Right lobe of liver (tissue), 4 donors: ENCODE measurements around the gene OXCT1.

ENCODE experiments used
- POLR2A ChIP-seq: fragments of 450-650 bp; IDR thresholded peaks from one replicate; pipeline ENCODE4 v1.6.1; 2017; ENCODE audit warnings: antibody characterized with exemption, mild to moderate bottlenecking
- TF ChIP-seq, protein P1 (sequence below), 4 donors: fragments of 200-600 bp in 3 of 4; fragments of 450-650 bp in 1 of 4; IDR thresholded peaks; one replicate each; pipeline versions ENCODE4 v1.5.1 to v1.8.0; 2016 to 2022; ENCODE audit warnings: antibody characterized with exemption in 4 of 4, mild to moderate bottlenecking in 2 of 4
- donor health status: DM: no; HTN: no; CAD: no.
- donor health status: DM: no; HTN: no; CAD: no.
- donor health status: DM: no; HTN: yes; CAD: no.

DNA sequence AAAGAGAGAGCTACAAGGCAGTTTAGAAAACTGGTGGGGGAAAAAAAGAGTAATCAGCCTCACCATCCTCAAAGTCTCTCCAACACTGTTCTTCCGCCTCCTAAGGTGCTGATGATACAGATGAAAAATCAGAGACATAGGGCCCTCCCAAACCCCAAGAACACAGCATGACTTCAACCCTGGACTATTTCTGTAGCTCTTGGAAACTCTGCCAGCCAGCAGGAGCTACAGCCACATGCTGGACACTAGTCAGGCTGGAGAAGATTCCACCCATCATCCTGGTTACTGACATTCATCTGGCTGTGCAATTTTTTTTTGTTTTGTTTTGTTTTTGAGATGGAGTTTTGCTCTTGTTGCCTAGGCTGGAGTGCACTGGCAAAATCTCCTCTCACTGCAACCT, 42.4 kb downstream of the OXCT1 start:
- TF ChIP-seq POLR2A: no peak
- TF ChIP-seq, protein P1, sequence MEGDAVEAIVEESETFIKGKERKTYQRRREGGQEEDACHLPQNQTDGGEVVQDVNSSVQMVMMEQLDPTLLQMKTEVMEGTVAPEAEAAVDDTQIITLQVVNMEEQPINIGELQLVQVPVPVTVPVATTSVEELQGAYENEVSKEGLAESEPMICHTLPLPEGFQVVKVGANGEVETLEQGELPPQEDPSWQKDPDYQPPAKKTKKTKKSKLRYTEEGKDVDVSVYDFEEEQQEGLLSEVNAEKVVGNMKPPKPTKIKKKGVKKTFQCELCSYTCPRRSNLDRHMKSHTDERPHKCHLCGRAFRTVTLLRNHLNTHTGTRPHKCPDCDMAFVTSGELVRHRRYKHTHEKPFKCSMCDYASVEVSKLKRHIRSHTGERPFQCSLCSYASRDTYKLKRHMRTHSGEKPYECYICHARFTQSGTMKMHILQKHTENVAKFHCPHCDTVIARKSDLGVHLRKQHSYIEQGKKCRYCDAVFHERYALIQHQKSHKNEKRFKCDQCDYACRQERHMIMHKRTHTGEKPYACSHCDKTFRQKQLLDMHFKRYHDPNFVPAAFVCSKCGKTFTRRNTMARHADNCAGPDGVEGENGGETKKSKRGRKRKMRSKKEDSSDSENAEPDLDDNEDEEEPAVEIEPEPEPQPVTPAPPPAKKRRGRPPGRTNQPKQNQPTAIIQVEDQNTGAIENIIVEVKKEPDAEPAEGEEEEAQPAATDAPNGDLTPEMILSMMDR (IDR thresholded peaks at IDR 0.05): no peak
